Activated CD4-positive, alpha-beta T cell treated with anti-CD3 and anti-CD28 coated beads, Interleukin-2, amount 50 U/mL, for 24 hours (primary cell): Measurements from ENCODE around the gene NOXO1.
A peak's percentile ranks its signal among the peaks of the same experiment; 100 is the strongest.
"Not testable (repeated sequence)": the region's sequence is repeated elsewhere in the genome, so short reads cannot be mapped to it uniquely, and the experiment has no call there.

Source experiments
- DNase-seq, 2 donors: peaks; one replicate each; pipeline ENCODE4 v3.0.0-alpha.2; 2020; ENCODE audit warnings: low read depth in 1 of 2, low spot score in 1 of 2

Gene NOXO1

DNA sequence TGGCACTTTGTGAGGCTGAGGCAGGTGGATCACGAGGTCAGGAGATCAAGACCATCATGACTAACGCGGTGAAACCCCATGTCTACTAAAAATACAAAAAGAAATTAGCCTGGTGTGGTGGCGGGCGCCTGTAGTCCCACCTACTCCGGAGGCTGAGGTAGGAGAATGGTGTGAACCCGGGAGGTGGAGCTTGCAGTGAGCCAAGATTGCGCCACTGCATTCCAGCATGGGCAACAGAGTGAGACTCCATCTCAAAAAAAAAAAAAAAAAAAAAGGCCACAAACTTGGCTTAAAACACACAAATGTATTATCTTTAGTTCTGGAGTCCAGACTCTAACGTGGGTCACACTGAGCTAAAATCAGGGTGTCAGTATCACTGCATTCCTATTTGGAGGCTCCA, 30.5 kb upstream of the NOXO1 start:
- not testable (repeated sequence) for DNase-seq

GRCh38 chr16:2009791-2010510, 28.7 kb upstream of the NOXO1 start, which contains the start of gene ZNF598:
Gene ZNF598 (minus strand): TSS chr16:2009821.
- peak; percentile 58 to 65 for DNase-seq

- no peak for DNase-seq
These were observed 28.0 kb upstream of the NOXO1 start for GRCh38 chr16:2009164-2009711.

DNA sequence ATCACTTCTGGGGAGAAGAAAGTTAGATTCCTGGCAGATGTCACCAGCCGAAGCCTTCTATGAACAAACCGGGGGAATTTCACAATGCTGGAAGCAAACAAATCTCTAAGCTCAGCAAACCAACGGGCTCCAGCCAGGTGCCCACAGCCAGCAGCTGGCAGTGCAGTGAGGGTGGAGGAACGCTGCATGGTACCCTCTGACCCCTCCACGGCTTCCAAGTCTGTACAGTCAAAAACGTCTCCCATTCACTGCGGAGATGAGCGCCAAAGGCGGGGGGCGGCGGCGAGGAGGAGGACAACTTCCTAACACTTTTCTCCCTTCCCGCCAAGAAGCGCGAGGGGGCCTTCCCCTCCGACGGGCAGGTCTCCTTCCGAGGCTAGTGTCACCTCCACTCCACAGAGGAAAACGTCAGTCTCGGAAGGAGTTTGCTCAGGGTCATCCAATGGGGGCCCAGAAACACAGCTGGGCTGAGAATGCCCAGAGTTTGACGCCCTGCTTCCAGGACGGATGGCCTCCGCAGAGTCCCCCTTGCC, 27.4 kb upstream of the NOXO1 start:
- no peak for DNase-seq

DNA sequence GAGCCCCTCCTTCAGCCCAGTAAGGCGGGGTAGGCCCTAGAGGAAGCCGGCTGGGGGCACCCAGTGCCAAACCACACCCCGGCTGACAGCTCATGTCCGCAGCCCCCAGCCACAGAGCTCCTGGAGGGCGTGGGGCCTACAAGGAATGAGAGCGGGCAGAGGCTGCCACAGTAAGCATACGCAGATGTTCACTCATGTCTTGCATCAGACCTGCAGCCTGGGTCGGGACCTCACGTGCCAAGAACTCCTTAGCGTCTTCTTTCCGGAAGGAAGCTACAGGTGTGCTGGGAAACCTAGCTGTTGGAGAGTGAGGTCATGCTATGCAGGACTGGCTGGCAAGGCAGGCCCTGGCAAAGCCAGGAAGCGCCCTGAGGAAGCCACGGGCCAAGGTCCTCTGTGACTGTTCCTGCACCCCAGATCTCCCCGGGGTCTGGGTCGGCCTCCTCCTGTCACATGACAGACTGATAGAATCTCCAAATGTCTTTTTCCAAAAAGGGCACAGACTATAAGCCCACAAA, 26.8 kb upstream of the NOXO1 start:
- DNase-seq, result no peak

- no peak for DNase-seq
These were observed 26.0 kb upstream of the NOXO1 start for GRCh38 chr16:2007081-2007836.

DNA sequence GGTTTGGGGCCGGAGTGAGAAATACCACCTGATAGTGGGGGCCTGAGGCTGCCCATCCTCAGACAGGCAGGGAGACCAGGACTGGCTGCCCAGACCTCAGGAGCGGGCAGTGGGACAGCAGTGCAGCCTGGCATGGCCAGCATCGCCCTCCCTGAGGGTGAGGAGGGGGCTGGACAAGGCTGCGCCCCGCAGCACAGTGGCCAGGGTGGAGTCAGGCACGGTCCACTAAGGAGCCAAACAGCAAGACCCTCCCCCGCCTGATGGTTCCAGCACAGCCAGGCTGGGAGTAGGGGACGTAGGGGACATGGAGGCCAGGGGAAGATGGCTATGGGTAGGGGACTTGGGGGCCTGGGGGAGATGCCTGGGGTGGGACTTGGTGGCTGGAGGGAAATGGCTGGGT, 25.0 kb upstream of the NOXO1 start:
- no peak for DNase-seq

DNA sequence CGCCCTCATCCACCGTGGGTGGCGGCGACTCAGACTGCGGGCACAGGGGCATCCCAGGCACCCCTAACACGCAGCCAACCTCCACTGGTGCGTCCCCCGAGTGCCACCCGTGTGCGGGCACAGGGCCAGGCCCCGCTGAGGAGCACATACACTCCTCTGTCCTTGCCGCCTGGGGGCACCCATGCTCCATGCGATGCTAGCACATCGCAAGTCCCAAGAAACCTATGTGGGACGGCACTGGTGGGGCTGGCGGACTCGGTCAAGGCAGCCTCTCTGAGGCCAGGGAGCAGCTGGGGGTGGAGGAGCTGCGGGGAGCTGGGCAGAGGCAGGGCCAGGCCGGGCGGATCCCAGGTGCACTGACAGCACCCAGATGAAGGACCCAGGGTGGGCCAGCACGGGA, 24.4 kb upstream of the NOXO1 start:
- DNase-seq, result no peak

GRCh38 chr16:2004795-2005517, 23.7 kb upstream of the NOXO1 start:
- no peak for DNase-seq

- peak; percentile 72 to 81 for DNase-seq
These were observed 22.8 kb upstream of the NOXO1 start for GRCh38 chr16:2003827-2004641.

DNA sequence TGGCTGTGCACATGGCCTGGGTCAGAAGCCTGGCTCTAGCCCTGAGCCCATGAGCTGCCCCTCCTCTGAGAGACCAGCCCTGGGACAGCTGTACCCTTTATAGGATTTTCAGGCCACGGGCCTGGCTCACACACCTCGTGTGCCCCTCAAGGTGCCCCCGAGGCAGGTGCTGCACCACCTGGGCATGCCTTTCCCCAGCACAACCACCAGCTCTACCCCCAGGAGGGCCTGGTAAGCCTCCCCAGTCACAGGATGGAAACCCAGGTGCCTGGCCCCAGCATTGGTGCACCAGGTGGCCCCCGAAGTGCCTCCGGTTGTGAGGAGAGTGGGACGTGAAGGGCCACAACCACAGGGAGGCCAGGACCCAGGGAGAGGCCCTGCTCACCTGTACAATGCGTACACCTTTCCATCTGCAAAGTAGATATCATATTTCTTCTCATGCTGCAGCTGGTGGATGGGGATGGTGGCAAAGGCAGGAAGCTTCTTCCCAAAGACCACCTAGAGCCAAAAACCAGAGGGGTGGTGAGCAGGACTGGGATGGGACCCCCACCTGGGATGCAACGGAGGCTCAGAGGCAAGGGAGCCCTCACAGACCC, 22.1 kb upstream of the NOXO1 start:
- DNase-seq, result no peak

DNA sequence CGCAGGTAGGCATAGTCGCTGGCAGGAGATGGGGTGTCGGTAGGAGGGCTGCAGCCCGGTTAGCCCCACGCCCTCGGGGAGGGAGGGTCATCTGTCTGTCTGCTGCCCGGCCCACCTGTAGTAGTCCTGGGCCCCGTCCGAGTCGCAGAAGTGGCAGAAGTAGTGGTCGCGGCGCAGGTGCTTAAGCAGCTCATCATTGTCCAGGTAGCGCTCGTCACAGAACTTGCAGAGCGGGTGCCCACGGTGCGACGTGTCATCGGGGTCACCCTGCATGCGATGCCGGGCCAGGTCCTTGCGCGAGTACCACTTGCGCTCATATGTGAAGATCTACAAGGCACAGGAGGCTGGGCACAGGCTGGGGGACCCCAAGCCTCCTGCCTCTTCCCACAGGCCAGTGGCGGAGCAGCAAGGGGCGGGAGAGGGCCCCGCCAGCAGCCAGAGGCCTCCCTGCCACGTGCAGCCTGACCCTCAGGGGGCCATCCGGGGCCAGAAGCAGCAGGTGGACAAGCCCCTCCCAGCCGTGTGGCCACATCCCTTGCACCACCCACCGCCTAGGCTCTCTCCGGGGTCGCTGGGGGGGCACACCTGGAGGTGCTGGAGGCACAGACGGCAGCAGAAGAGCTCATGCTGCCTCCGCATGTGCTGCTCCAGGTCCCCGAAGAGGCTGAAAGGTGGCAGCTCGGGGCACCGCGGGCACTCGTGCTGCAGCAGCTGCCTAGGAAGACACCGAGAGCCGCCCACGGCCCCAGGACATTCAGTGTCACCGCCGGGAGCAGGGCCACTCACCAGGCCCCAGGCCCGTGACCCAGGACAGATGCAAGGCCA, 21.3 kb upstream of the NOXO1 start:
- DNase-seq, result no peak

DNA sequence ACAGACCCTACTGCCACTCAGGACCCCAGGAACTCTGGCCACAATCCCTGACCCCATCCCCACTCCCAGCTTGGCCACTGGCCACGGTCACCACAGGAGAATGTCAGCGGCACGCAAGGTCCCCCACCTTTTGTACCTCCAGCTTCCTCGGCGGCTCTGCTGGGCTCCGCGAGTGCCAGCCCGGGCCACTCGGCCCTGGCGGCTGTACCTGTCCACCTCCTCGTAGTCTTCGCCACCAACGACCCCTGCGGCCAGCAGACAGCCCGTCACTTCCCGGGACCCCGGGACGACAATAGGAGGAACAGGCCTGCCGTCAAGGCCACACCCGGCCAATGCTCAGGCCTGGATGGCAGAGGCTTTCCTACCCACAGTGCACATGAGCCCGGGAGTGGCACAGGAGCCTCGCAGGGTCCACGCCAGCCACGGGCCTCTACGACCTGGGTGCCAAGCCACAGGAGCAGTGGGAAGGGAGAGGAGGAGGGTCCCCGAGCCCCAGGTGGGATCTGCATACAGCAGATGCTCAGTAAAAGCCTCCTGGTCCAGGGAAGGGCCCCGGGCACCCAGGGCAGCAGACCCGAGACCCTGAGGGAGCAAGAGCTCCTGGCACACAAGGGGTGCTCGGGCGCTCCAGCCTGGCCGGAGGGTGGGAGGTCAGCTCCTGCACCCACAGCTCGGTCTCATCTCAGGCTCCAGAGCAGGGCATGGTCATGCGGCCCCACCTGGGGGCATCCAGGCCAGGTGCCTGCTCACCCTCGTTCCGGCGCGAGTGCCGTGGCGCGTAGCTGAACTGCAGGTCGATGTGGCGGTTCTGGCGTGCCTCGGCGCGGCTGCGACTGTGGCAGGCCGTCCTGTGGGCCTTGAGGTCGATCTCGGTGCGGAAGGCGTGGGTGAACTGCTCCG, 20.4 kb upstream of the NOXO1 start:
- DNase-seq, result no peak

DNA sequence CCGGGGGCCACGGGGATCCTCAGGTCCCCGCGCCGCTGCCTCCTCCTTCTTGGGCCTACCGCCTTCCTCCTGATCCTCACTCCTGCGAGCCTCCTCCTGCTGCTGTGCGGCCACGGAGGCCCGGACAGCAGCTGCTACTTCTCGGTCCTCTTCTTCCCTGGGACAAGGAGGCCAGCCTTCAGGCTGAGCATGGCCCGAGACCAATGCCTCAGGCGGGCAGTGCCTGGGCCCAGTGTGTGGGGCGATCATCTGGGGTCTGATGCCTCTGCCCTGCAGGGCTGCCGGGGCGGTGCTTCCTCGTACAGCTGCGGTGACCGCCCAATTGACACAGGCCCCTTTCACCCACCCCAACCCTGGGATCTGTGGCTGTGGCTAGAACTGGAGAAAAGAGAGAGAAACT, 19.8 kb upstream of the NOXO1 start:
- DNase-seq, result no peak

DNA sequence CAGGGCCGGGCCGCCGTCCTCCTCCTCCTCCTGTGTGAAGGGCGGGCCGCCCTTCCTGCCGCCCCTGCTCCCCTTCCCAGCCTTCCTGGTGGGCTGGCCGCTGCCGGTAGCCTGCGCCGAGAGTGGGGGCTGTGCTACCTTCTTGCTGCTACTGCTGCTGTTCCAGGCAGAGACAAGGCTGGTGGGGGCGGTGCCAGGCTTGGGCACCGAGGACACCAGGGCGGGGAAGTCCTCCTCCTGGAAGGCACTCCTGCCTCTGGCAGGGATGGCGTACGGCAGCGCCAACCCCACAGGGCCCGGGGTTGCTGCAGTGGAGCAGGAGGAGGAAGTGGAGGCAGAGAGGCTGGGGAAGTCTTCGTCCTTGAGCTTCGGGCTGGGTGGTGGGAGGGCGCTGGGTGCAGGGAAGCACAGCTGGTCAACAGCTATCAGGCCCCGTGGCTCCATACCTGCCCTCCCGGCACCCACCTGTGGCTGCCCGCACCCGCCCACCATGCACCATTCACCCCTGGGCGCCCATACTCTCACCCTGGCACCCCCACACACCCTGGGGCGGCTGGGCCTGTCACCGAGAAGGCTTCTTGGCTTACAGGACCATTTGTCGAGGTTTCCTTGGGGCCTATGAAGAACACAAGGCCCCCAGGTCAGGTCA, 18.7 kb upstream of the NOXO1 start:
- no peak for DNase-seq

DNA sequence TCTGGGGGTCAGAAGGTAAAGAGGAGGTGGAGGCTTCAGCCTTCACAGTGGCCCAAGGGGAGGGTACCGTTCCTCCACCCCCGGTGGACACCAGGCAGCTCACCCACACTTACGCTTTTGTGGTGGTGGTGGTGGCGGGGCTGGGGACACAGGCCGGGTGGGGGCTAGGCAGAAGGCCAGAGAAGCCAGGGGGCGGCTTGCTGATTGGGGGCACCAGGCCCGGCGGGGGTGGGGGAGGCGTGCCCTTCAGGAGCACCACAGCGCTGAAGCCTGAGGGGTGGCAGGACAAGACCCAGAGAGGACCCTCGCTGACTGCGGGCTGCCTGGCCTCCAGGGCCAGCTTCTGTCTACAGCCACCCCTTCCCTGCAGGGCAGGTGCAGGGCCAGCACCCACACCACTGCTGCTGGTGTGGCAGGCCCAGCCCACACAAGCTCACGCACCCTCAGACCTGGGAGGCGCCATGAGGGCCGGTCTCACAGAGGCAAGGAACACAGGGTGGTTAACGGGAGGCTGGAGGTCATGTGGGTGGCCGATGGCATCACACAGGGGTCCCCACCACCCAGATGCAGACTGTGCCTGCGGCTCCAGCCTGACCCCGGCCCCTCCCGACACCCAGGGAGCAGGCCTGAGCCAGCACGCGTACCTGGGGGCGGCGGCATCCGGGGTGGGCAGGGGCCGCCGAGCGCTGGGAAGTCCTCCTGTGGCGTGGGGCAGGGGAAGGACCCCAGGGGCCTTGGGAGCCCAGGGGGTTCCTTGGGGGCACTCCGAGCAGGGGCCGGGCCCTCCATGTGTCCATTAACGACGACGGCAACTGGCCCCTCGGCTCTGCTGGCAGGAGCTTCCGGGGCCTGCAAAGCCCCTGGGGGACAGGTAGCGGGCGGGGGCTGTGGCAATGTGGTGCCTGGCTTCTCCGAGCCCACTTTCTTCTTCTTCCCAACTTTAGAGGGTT, 17.9 kb upstream of the NOXO1 start:
- no peak for DNase-seq
